Fibroblast of lung (primary cell): ENCODE data around the gene NUBPL. TPM values are rescaled to one million over a fixed set of nuclear protein-coding genes. Genes with fewer than 3 reads are reported as not detected.

Experiments used
- DNase-seq, 2 donors: peaks; one replicate each; pipeline versions ENCODE4 v3.0.0 to v3.0.0-alpha.2; 2010; ENCODE audit warnings: low read depth in 2 of 2
- H2AFZ ChIP-seq: 2 replicates; pipeline ENCODE4 v1.5.1; 2012; ENCODE audit warnings: low read length, control low read depth, inconsistent platforms
- H3K27ac ChIP-seq: 2 replicates; pipeline ENCODE4 v1.5.1; 2011; ENCODE audit warnings: low read length, control low read depth; ENCODE audit not compliant: insufficient read depth
- H3K27me3 ChIP-seq: 2 replicates; pipeline ENCODE4 v1.5.1; 2011; ENCODE audit warnings: mild to moderate bottlenecking, low read length; ENCODE audit not compliant: control insufficient read depth, insufficient read depth
- H3K36me3 ChIP-seq: 2 replicates; pipeline ENCODE4 v1.5.1; 2011; ENCODE audit warnings: low read length; ENCODE audit not compliant: control insufficient read depth, insufficient read depth
- H3K4me1 ChIP-seq: 2 replicates; pipeline ENCODE4 v1.5.1; 2011; ENCODE audit warnings: low read length; ENCODE audit not compliant: control insufficient read depth, insufficient read depth; ENCODE audit errors: extremely low read depth
- H3K4me2 ChIP-seq: 2 replicates; pipeline ENCODE4 v1.5.1; 2011; ENCODE audit warnings: low read length, control low read depth; ENCODE audit not compliant: insufficient read depth; ENCODE audit errors: extremely low read depth
- H3K4me3 ChIP-seq, 4 experiments: fragments of 200-600 bp in 1 of 4; sonication (generic) in 1 of 4; replicated peaks in 1 of 4; 2 replicates each; pipeline ENCODE4 v1.5.1; 2011 to 2016; ENCODE audit warnings: low read length in 4 of 4, low read depth in 3 of 4, mild to moderate bottlenecking in 3 of 4, control low read depth in 2 of 4, inconsistent platforms in 1 of 4, mixed read lengths in 1 of 4; ENCODE audit not compliant: insufficient read depth in 1 of 4; ENCODE audit errors: control extremely low read depth in 1 of 4
- H3K79me2 ChIP-seq: 2 replicates; pipeline ENCODE4 v1.5.1; 2012; ENCODE audit warnings: mild to moderate bottlenecking, low read length, inconsistent platforms; ENCODE audit not compliant: control insufficient read depth, insufficient read depth
- H3K9ac ChIP-seq: 2 replicates; pipeline ENCODE4 v1.5.1; 2011; ENCODE audit warnings: mild to moderate bottlenecking, low read length, control low read depth; ENCODE audit not compliant: insufficient read depth
- H3K9me3 ChIP-seq: 2 replicates; pipeline ENCODE4 v1.5.1; 2012; ENCODE audit warnings: low read depth, low read length; ENCODE audit not compliant: control insufficient read depth, insufficient read depth
- H4K20me1 ChIP-seq: 2 replicates; pipeline ENCODE4 v1.5.1; 2011; ENCODE audit warnings: low read length; ENCODE audit not compliant: control insufficient read depth, insufficient read depth; ENCODE audit errors: extremely low read depth
- CTCF ChIP-seq, 2 donors: IDR thresholded peaks in 1 of 2; conservative IDR thresholded peaks in 1 of 2; 1 replicate in 1 of 2; 2 replicates in 1 of 2; pipeline ENCODE4 v1.5.1; 2011 to 2012; ENCODE audit warnings: low read length in 2 of 2, control low read depth in 1 of 2, inconsistent platforms in 1 of 2, low read depth in 1 of 2, mild to moderate bottlenecking in 1 of 2
- EZH2 ChIP-seq: IDR thresholded peaks from 2 replicates; pipeline ENCODE4 v1.5.1; 2012; ENCODE audit warnings: low read length, control low read depth, mild to moderate bottlenecking; ENCODE audit errors: missing control alignments
- polyA plus RNA-seq, 2 donors: library from polyadenylated mRNA; depleted of rRNA in 1 of 2; stranded (reverse) in 1 of 2; unstranded in 1 of 2; fragments of >200 nt; gene quantifications; 2 replicates each; pipeline ENCODE4 v1.2.1, GENCODE V29; 2011 to 2012; ENCODE audit warnings: missing spikeins in 1 of 2
- total RNA-seq: library from RNA; depleted of rRNA; stranded (reverse); fragments of >200 nt; gene quantifications from 2 replicates; pipeline ENCODE4 v1.2.1, GENCODE V29; 2014

The NUBPL gene
- total and polyA plus RNA-seq, 2 donors (not counting 1 experiment from before 2014, with no cell fraction given): 9.0 to 10.7 TPM

- TF ChIP-seq EZH2 (no peak), CTCF (conservative IDR thresholded peaks at IDR 0.05 in 1 of 2, IDR thresholded peaks at IDR 0.05 in 1 of 2; ENCODE audit: low read depth in 1 of 2, low read length in 2 of 2) (no peak)
- no peak overlapping the region for H3K4me2 ChIP-seq
- no peak overlapping the region for H3K27ac ChIP-seq
- H3K4me1 ChIP-seq: no peaks in the 10 kb centered on the region
- H4K20me1 ChIP-seq: no peaks in the 10 kb centered on the region
- no peaks in the 10 kb centered on the region for H3K27me3 ChIP-seq
- no peaks in the 10 kb centered on the region for H3K36me3 ChIP-seq
- no peaks in the 10 kb centered on the region for H3K9me3 ChIP-seq
- no peak overlapping the region for H2AFZ ChIP-seq
- H3K9ac ChIP-seq: no peak overlapping the region
- no peaks in the 10 kb centered on the region for H3K79me2 ChIP-seq
- DNase-seq: no peak
- no peak overlapping the region for H3K4me3 ChIP-seq
Measured at GRCh38 chr14:31659278-31659677, 98.1 kb downstream of the NUBPL start.

- Histone ChIP-seq H3K27me3 (no peaks in the 10 kb centered on the region), H2AFZ (no peak overlapping the region), H3K79me2 (no peaks in the 10 kb centered on the region), H3K4me1 (no peaks in the 10 kb centered on the region), H4K20me1 (no peaks in the 10 kb centered on the region), H3K9me3 (no peaks in the 10 kb centered on the region), H3K4me2 (no peak overlapping the region), H3K9ac (no peak overlapping the region), H3K27ac (no peak overlapping the region), H3K36me3 (no peaks in the 10 kb centered on the region), H3K4me3 (no peak overlapping the region)
- TF ChIP-seq CTCF (conservative IDR thresholded peaks at IDR 0.05 in 1 of 2, IDR thresholded peaks at IDR 0.05 in 1 of 2; ENCODE audit: low read depth in 1 of 2, low read length in 2 of 2): no peak
- no peak for TF ChIP-seq EZH2
- no peak for DNase-seq
Measured at GRCh38 chr14:31660191-31660590, 99.0 kb downstream of the NUBPL start.

GRCh38 chr14:31660728-31661127, 99.5 kb downstream of the NUBPL start:
- Histone ChIP-seq H3K9me3 (no peaks in the 10 kb centered on the region), H2AFZ (no peak overlapping the region)

More at GRCh38 chr14:31660728-31661127, 99.5 kb downstream of the NUBPL start:
- H3K4me2 ChIP-seq: no peak overlapping the region
- H3K4me3 ChIP-seq: no peak overlapping the region
- no peaks in the 10 kb centered on the region for H3K79me2 ChIP-seq
- H4K20me1 ChIP-seq: no peaks in the 10 kb centered on the region
- no peak overlapping the region for H3K27ac ChIP-seq
- DNase-seq: no peak
- H3K9ac ChIP-seq: no peak overlapping the region
- TF ChIP-seq CTCF (conservative IDR thresholded peaks at IDR 0.05 in 1 of 2, IDR thresholded peaks at IDR 0.05 in 1 of 2; ENCODE audit: low read depth in 1 of 2, low read length in 2 of 2): no peak
- TF ChIP-seq EZH2: no peak
- no peaks in the 10 kb centered on the region for H3K27me3 ChIP-seq
- no peaks in the 10 kb centered on the region for H3K4me1 ChIP-seq
- no peaks in the 10 kb centered on the region for H3K36me3 ChIP-seq
